T-helper 1 cell treated with Interleukin-12 subunit alpha and Interleukin-12 subunit beta and Interleukin-4 antibody, amounts not matched to agents 30 μg/mL and 1 μg/mL, for 36 hours (primary cell): Measurements from ENCODE around the gene FOXJ3.

Experiments
- H3K27ac Mint-ChIP-seq: one replicate; pipeline ENCODE4 v1.8.0; 2021; ENCODE audit warnings: mild to moderate bottlenecking, mixed read lengths
- H3K27me3 Mint-ChIP-seq: one replicate; pipeline ENCODE4 v1.8.0; 2021; ENCODE audit warnings: low read depth, mixed read lengths
- H3K36me3 Mint-ChIP-seq: one replicate; pipeline ENCODE4 v1.8.0; 2021; ENCODE audit warnings: low read depth, mixed read lengths
- H3K4me1 Mint-ChIP-seq: one replicate; pipeline ENCODE4 v1.8.0; 2021; ENCODE audit warnings: low read depth, mixed read lengths
- H3K4me3 Mint-ChIP-seq: one replicate; pipeline ENCODE4 v1.8.0; 2021; ENCODE audit warnings: mild to moderate bottlenecking, moderate library complexity, mixed read lengths
- H3K9me3 Mint-ChIP-seq: one replicate; pipeline ENCODE4 v1.8.0; 2021; ENCODE audit warnings: mixed read lengths

FOXJ3 gene

GRCh38 chr1:42142894-42143675 lies 191.9 kb downstream of the FOXJ3 start:
- no peaks in the 10 kb centered on the region for H3K36me3 Mint-ChIP-seq
- H3K4me1 Mint-ChIP-seq = peaks cover 6% of the 10 kb centered on the region
- H3K9me3 Mint-ChIP-seq = no peaks in the 10 kb centered on the region
- no peak overlapping the region for H3K4me3 Mint-ChIP-seq
- no peak overlapping the region for H3K27ac Mint-ChIP-seq
- H3K27me3 Mint-ChIP-seq = no peaks in the 10 kb centered on the region

- Mint-ChIP-seq H3K9me3 (no peaks in the 10 kb centered on the region), H3K4me1 (peaks cover 6% of the 10 kb centered on the region), H3K27ac (no peak overlapping the region), H3K36me3 (no peaks in the 10 kb centered on the region), H3K4me3 (no peak overlapping the region), H3K27me3 (no peaks in the 10 kb centered on the region)
Observed at GRCh38 chr1:42141978-42142377, 193.1 kb downstream of the FOXJ3 start.

GRCh38 chr1:42140191-42140590 lies 194.8 kb downstream of the FOXJ3 start:
- Mint-ChIP-seq H3K9me3 (no peaks in the 10 kb centered on the region), H3K27ac (no peak overlapping the region), H3K27me3 (peaks cover 3% of the 10 kb centered on the region), H3K4me1 (peaks cover 6% of the 10 kb centered on the region), H3K4me3 (no peak overlapping the region), H3K36me3 (no peaks in the 10 kb centered on the region)

- H3K27me3 Mint-ChIP-seq = peaks cover 7% of the 10 kb centered on the region
- no peak overlapping the region for H3K4me3 Mint-ChIP-seq
- peaks cover 6% of the 10 kb centered on the region for H3K4me1 Mint-ChIP-seq
- H3K36me3 Mint-ChIP-seq = no peaks in the 10 kb centered on the region
- no peak overlapping the region for H3K27ac Mint-ChIP-seq
- H3K9me3 Mint-ChIP-seq = no peaks in the 10 kb centered on the region
Observed at GRCh38 chr1:42139444-42139843, 195.6 kb downstream of the FOXJ3 start.

- H3K4me1 Mint-ChIP-seq = peaks cover 5% of the 10 kb centered on the region
- H3K4me3 Mint-ChIP-seq = no peak overlapping the region
- H3K27ac Mint-ChIP-seq = no peak overlapping the region
- no peaks in the 10 kb centered on the region for H3K9me3 Mint-ChIP-seq
- H3K27me3 Mint-ChIP-seq = peaks cover 7% of the 10 kb centered on the region
- no peaks in the 10 kb centered on the region for H3K36me3 Mint-ChIP-seq
Observed at GRCh38 chr1:42138586-42138985, 196.4 kb downstream of the FOXJ3 start.

- H3K36me3 Mint-ChIP-seq = no peaks in the 10 kb centered on the region
- H3K4me1 Mint-ChIP-seq = no peaks in the 10 kb centered on the region
- H3K9me3 Mint-ChIP-seq = no peaks in the 10 kb centered on the region
- peaks cover 7% of the 10 kb centered on the region for H3K27me3 Mint-ChIP-seq
- no peak overlapping the region for H3K4me3 Mint-ChIP-seq
- H3K27ac Mint-ChIP-seq = no peak overlapping the region
Observed at GRCh38 chr1:42137766-42138165, 197.3 kb downstream of the FOXJ3 start.

- no peak overlapping the region for H3K27ac Mint-ChIP-seq
- no peaks in the 10 kb centered on the region for H3K36me3 Mint-ChIP-seq
- no peaks in the 10 kb centered on the region for H3K9me3 Mint-ChIP-seq
- H3K4me1 Mint-ChIP-seq = no peaks in the 10 kb centered on the region
- no peak overlapping the region for H3K4me3 Mint-ChIP-seq
- peaks cover 7% of the 10 kb centered on the region for H3K27me3 Mint-ChIP-seq
Observed at GRCh38 chr1:42136466-42136865, 198.6 kb downstream of the FOXJ3 start.

GRCh38 chr1:42135426-42135825 lies 199.6 kb downstream of the FOXJ3 start:
- Mint-ChIP-seq H3K4me1 (no peaks in the 10 kb centered on the region), H3K4me3 (no peak overlapping the region), H3K27me3 (peaks cover 7% of the 10 kb centered on the region), H3K36me3 (no peaks in the 10 kb centered on the region), H3K9me3 (no peaks in the 10 kb centered on the region), H3K27ac (no peak overlapping the region)

GRCh38 chr1:42133809-42134526 lies 201.1 kb downstream of the FOXJ3 start:
- H3K9me3 Mint-ChIP-seq = no peaks in the 10 kb centered on the region

GRCh38 chr1:42133390-42133789 lies 201.6 kb downstream of the FOXJ3 start:
- no peaks in the 10 kb centered on the region for H3K36me3 Mint-ChIP-seq
- peaks cover 16% of the 10 kb centered on the region for H3K27me3 Mint-ChIP-seq
- no peaks in the 10 kb centered on the region for H3K9me3 Mint-ChIP-seq
- H3K27ac Mint-ChIP-seq = no peak overlapping the region
- H3K4me1 Mint-ChIP-seq = no peaks in the 10 kb centered on the region
- H3K4me3 Mint-ChIP-seq = no peak overlapping the region

More at GRCh38 chr1:42133809-42134526, 201.1 kb downstream of the FOXJ3 start:
- Mint-ChIP-seq H3K27ac (no peak overlapping the region), H3K4me3 (no peak overlapping the region), H3K27me3 (peaks cover 11% of the 10 kb centered on the region), H3K36me3 (no peaks in the 10 kb centered on the region), H3K4me1 (no peaks in the 10 kb centered on the region)

GRCh38 chr1:42130061-42130660 lies 204.9 kb downstream of the FOXJ3 start:
- Mint-ChIP-seq H3K36me3 (no peaks in the 10 kb centered on the region), H3K4me3 (no peak overlapping the region), H3K4me1 (no peaks in the 10 kb centered on the region), H3K27me3 (peaks cover 13% of the 10 kb centered on the region), H3K9me3 (no peaks in the 10 kb centered on the region), H3K27ac (no peak overlapping the region)

GRCh38 chr1:42128964-42129363 lies 206.1 kb downstream of the FOXJ3 start:
- Mint-ChIP-seq H3K36me3 (no peaks in the 10 kb centered on the region), H3K27me3 (peaks cover 9% of the 10 kb centered on the region), H3K27ac (no peak overlapping the region), H3K4me1 (no peaks in the 10 kb centered on the region), H3K4me3 (no peak overlapping the region), H3K9me3 (no peaks in the 10 kb centered on the region)

GRCh38 chr1:42128499-42128898 lies 206.5 kb downstream of the FOXJ3 start:
- no peak overlapping the region for H3K4me3 Mint-ChIP-seq
- H3K4me1 Mint-ChIP-seq = no peaks in the 10 kb centered on the region
- H3K27ac Mint-ChIP-seq = no peak overlapping the region
- no peaks in the 10 kb centered on the region for H3K36me3 Mint-ChIP-seq
- peaks cover 9% of the 10 kb centered on the region for H3K27me3 Mint-ChIP-seq
- H3K9me3 Mint-ChIP-seq = no peaks in the 10 kb centered on the region

- H3K27me3 Mint-ChIP-seq = peaks cover 9% of the 10 kb centered on the region
- no peaks in the 10 kb centered on the region for H3K4me1 Mint-ChIP-seq
- H3K9me3 Mint-ChIP-seq = no peaks in the 10 kb centered on the region
- H3K27ac Mint-ChIP-seq = no peak overlapping the region
- H3K4me3 Mint-ChIP-seq = no peak overlapping the region
- no peaks in the 10 kb centered on the region for H3K36me3 Mint-ChIP-seq
Observed at GRCh38 chr1:42127767-42128166, 207.3 kb downstream of the FOXJ3 start.
